ENCODE results near the gene RAB11A.

The RAB11A gene

GRCh38 chr15:65869126-65869953, at the start of gene RAB11A:
RAB11A (plus strand) TSS chr15:65869491; CDS start chr15:65869586, 95 bp downstream.
- DNase-seq, result peak; percentile 92 to 94

GRCh38 chr15:65819563-65819960, 49.7 kb upstream of the RAB11A start:
- no peak for DNase-seq

- DNase-seq, result no peak
These were observed 48.2 kb upstream of the RAB11A start for GRCh38 chr15:65821070-65821469.

GRCh38 chr15:65822316-65822715, 47.0 kb upstream of the RAB11A start:
- DNase-seq, result no peak

GRCh38 chr15:65824031-65824743, 45.1 kb upstream of the RAB11A start:
- DNase-seq, result no peak

GRCh38 chr15:65824941-65825544, 44.2 kb upstream of the RAB11A start:
- no peak for DNase-seq

- DNase-seq, result no peak
These were observed 42.2 kb upstream of the RAB11A start for GRCh38 chr15:65827065-65827464.

- DNase-seq, result no peak
These were observed 40.7 kb upstream of the RAB11A start for GRCh38 chr15:65828585-65828984.

- no peak for DNase-seq
These were observed 40.0 kb upstream of the RAB11A start for GRCh38 chr15:65829130-65829764.

GRCh38 chr15:65832549-65833364, 36.5 kb upstream of the RAB11A start:
- DNase-seq, result peak; percentile 46 to 60

- peak in 1 of 2 experiments; percentile 53 for DNase-seq
These were observed 35.6 kb upstream of the RAB11A start for GRCh38 chr15:65833501-65834205.

GRCh38 chr15:65834603-65835282, 34.5 kb upstream of the RAB11A start:
- DNase-seq, result no peak

- DNase-seq, result no peak
These were observed 33.8 kb upstream of the RAB11A start for GRCh38 chr15:65835447-65835846.

- DNase-seq, result no peak
These were observed 32.6 kb upstream of the RAB11A start for GRCh38 chr15:65836665-65837064.

- DNase-seq, result no peak
These were observed 31.7 kb upstream of the RAB11A start for GRCh38 chr15:65837301-65838294.

GRCh38 chr15:65839354-65839901, 29.9 kb upstream of the RAB11A start:
- no peak for DNase-seq

- no peak for DNase-seq
These were observed 29.3 kb upstream of the RAB11A start for GRCh38 chr15:65839985-65840384.

- no peak for DNase-seq
These were observed 28.0 kb upstream of the RAB11A start for GRCh38 chr15:65841121-65841930.

All from activated CD4-positive, alpha-beta T cell treated with anti-CD3 and anti-CD28 coated beads, Interleukin-2, amount 50 U/mL, for 48 hours (primary cell).